IMR-90 (cell line): Measurements from ENCODE around the gene SNED1. TPM values are rescaled to one million over a fixed set of nuclear protein-coding genes. Genes with fewer than 3 reads are reported as not detected.

Source experiments
- ATAC-seq: fragments of 200-7000 bp; cut with Tn5 transposase; 2 replicates; pipeline ENCODE4 v1.9.1; 2020; ENCODE audit warnings: low read depth, mild to moderate bottlenecking, moderate library complexity
- BruUV-seq: library from RNA; stranded (reverse); fragments of 400-500 nt; replicated peaks from 2 replicates; lab custom pipeline; 2021; lab: Mats Ljungman, UMichigan
- CTCF ChIA-PET: fragments of 300-600 bp; formaldehyde crosslinking; extraction: SDS; loops from one replicate; lab custom pipeline; 2021; ENCODE audit warnings: antibody characterized with exemption; lab: Yijun Ruan, JAX
- POLR2A ChIA-PET: fragments of 300-600 bp; sonication (Branson Sonifier 250); formaldehyde crosslinking; loops from one replicate; lab custom pipeline; 2022; ENCODE audit warnings: antibody characterized with exemption; ENCODE audit not compliant: unreplicated experiment; lab: Charles Lee
- DNase-seq: peaks from one replicate; pipeline ENCODE4 v3.0.0; 2013
- H2AFZ ChIP-seq: replicated peaks from 2 replicates; pipeline ENCODE3; 2013; ENCODE audit warnings: low read length, mild to moderate bottlenecking; ENCODE audit not compliant: poor library complexity
- H2AK5ac ChIP-seq: 2 replicates; pipeline ENCODE4 v1.6.1; 2013; ENCODE audit warnings: low read depth, low read length, inconsistent platforms
- H2AK9ac ChIP-seq: replicated peaks from 2 replicates; pipeline ENCODE3; 2013; ENCODE audit warnings: mild to moderate bottlenecking, low read depth, low read length, moderate library complexity; ENCODE audit not compliant: poor library complexity
- H2BK120ac ChIP-seq: 2 replicates; pipeline ENCODE4 v1.6.1; 2013; ENCODE audit warnings: low read depth, low read length, inconsistent platforms
- H2BK15ac ChIP-seq: 3 replicates; pipeline ENCODE4 v1.6.1; 2013; ENCODE audit warnings: low read depth, low read length, inconsistent platforms
- H2BK20ac ChIP-seq: 2 replicates; pipeline ENCODE4 v1.6.1; 2013; ENCODE audit warnings: low read depth, mild to moderate bottlenecking, inconsistent platforms, low read length, moderate library complexity
- H2BK5ac ChIP-seq: 2 replicates; pipeline ENCODE4 v1.6.1; 2013; ENCODE audit warnings: mild to moderate bottlenecking, low read depth, low read length, inconsistent platforms; ENCODE audit not compliant: poor library complexity, severe bottlenecking
- H3K14ac ChIP-seq: replicated peaks from 2 replicates; pipeline ENCODE4 v1.6.1; 2013; ENCODE audit warnings: low read depth, low read length, inconsistent platforms
- H3K18ac ChIP-seq: 2 replicates; pipeline ENCODE4 v1.6.1; 2013; ENCODE audit warnings: low read depth, low read length, control low read depth
- H3K23ac ChIP-seq: 2 replicates; pipeline ENCODE4 v1.6.1; 2013; ENCODE audit warnings: low read depth, low read length, inconsistent platforms
- H3K27ac ChIP-seq: 2 replicates; pipeline ENCODE4 v1.5.1; 2013; ENCODE audit warnings: mild to moderate bottlenecking, control low read depth, low read length; ENCODE audit not compliant: insufficient read depth
- H3K27me3 ChIP-seq: 2 replicates; pipeline ENCODE4 v1.6.1; 2013; ENCODE audit warnings: low read length; ENCODE audit not compliant: control insufficient read depth, insufficient read depth
- H3K36me3 ChIP-seq: 2 replicates; pipeline ENCODE4 v1.6.1; 2013; ENCODE audit warnings: low read length, mixed read lengths; ENCODE audit not compliant: control insufficient read depth, insufficient read depth
- H3K4ac ChIP-seq: 2 replicates; pipeline ENCODE4 v1.6.1; 2013; ENCODE audit warnings: low read depth, low read length, inconsistent platforms
- H3K4me1 ChIP-seq: 2 replicates; pipeline ENCODE4 v1.6.1; 2013; ENCODE audit warnings: low read length, mixed read lengths; ENCODE audit not compliant: control insufficient read depth, insufficient read depth
- H3K4me2 ChIP-seq: 2 replicates; pipeline ENCODE4 v1.6.1; 2013; ENCODE audit warnings: low read depth, mild to moderate bottlenecking, control low read depth, low read length, moderate library complexity
- H3K4me3 ChIP-seq: 2 replicates; pipeline ENCODE4 v1.5.1; 2013; ENCODE audit warnings: low read depth, mild to moderate bottlenecking, control low read depth, low read length, moderate library complexity; ENCODE audit not compliant: insufficient read depth
- H3K56ac ChIP-seq: 2 replicates; pipeline ENCODE4 v1.6.1; 2013; ENCODE audit warnings: low read length, inconsistent platforms; ENCODE audit not compliant: insufficient read depth; ENCODE audit errors: extremely low read depth
- H3K79me1 ChIP-seq, 2 experiments: 2 replicates each; pipeline ENCODE4 v1.6.1; 2013; ENCODE audit warnings: low read length in 2 of 2, inconsistent platforms in 1 of 2, low read depth in 1 of 2
- H3K9ac ChIP-seq: 2 replicates; pipeline ENCODE4 v1.6.1; 2013; ENCODE audit warnings: low read depth, low read length, control low read depth
- H3K9me1 ChIP-seq: 2 replicates; pipeline ENCODE4 v1.6.1; 2013; ENCODE audit warnings: low read length, inconsistent platforms; ENCODE audit not compliant: insufficient read depth
- H3K9me3 ChIP-seq: 2 replicates; pipeline ENCODE4 v1.6.1; 2013; ENCODE audit warnings: low read length; ENCODE audit not compliant: control insufficient read depth, insufficient read depth
- H4K20me1 ChIP-seq: 2 replicates; pipeline ENCODE4 v1.6.1; 2013; ENCODE audit warnings: low read length, inconsistent platforms; ENCODE audit not compliant: insufficient read depth
- H4K5ac ChIP-seq: 2 replicates; pipeline ENCODE4 v1.6.1; 2013; ENCODE audit warnings: mild to moderate bottlenecking, low read depth, low read length, control low read depth
- H4K8ac ChIP-seq, 2 experiments: 2 replicates each; pipeline ENCODE4 v1.6.1; 2013; ENCODE audit warnings: low read depth in 2 of 2, low read length in 2 of 2, control low read depth in 1 of 2, inconsistent platforms in 1 of 2
- H4K91ac ChIP-seq: 2 replicates; pipeline ENCODE4 v1.6.1; 2013; ENCODE audit warnings: low read depth, low read length, inconsistent platforms; ENCODE audit not compliant: insufficient read depth
- BHLHE40 ChIP-seq: fragments of 150-350 bp; IDR thresholded peaks from 2 replicates; pipeline ENCODE4 v1.6.1; 2016; ENCODE audit warnings: mild to moderate bottlenecking, low read depth, low read length
- CEBPB ChIP-seq: IDR thresholded peaks from 2 replicates; pipeline ENCODE4 v1.6.1; 2012; ENCODE audit warnings: low read depth, low read length, improper control_type of control experiment
- CHD1 ChIP-seq: IDR thresholded peaks from 2 replicates; pipeline ENCODE4 v1.6.1; 2012; ENCODE audit warnings: low read depth, low read length, improper control_type of control experiment
- MAZ ChIP-seq: IDR thresholded peaks from 2 replicates; pipeline ENCODE4 v1.6.1; 2012; ENCODE audit warnings: low read depth, mild to moderate bottlenecking, low read length, improper control_type of control experiment, moderate library complexity, borderline replicate concordance
- POLR2A ChIP-seq: IDR thresholded peaks from 2 replicates; pipeline ENCODE4 v1.6.1; 2012; ENCODE audit warnings: mild to moderate bottlenecking, low read depth, low read length
- RAD21 ChIP-seq: IDR thresholded peaks from 2 replicates; pipeline ENCODE4 v1.6.1; 2012; ENCODE audit warnings: low read length, improper control_type of control experiment
- RCOR1 ChIP-seq: IDR thresholded peaks from 2 replicates; pipeline ENCODE4 v1.6.1; 2012; ENCODE audit warnings: mild to moderate bottlenecking, low read length, improper control_type of control experiment; ENCODE audit not compliant: insufficient replicate concordance
- RFX5 ChIP-seq: IDR thresholded peaks from 2 replicates; pipeline ENCODE4 v1.8.0; 2012; ENCODE audit warnings: low read depth, mild to moderate bottlenecking, low read length, moderate library complexity
- WGBS, 2 experiments: methylation state at CpG; one replicate each; pipeline versions ENCODE4 v1.1.5 to v1.1.7; 2013; ENCODE audit warnings: missing lambda C conversion rate in 2 of 2; ENCODE audit not compliant: insufficient read length in 1 of 2; ENCODE audit errors: extremely low coverage in 2 of 2; 5-methylcytosine and 5-hydroxymethylcytosine counted together
- dilution Hi-C: fragments of 300-500 bp; cut with HindIII; formaldehyde crosslinking; loops from one replicate; pipeline ENCODE4 v1.14.3; 2018; ENCODE audit warnings: low sequenced_read_pairs; ENCODE audit not compliant: unreplicated experiment
- in situ Hi-C: fragments of 300-500 bp; cut with MboI; formaldehyde crosslinking; loops from 3 replicates; pipeline ENCODE4 v1.14.3; 2019; ENCODE audit warnings: low sequenced_read_pairs, inconsistent platforms, mixed read lengths
- intact Hi-C: fragments of 100-400 bp; cut with micrococcal nuclease; formaldehyde crosslinking; loops from 2 replicates; pipeline ENCODE4 v1.10.0; 2022
- polyA plus RNA-seq, 3 experiments: library from polyadenylated mRNA; depleted of rRNA; stranded (reverse); fragments of >200 nt; gene quantifications; 2 replicates each; pipeline ENCODE4 v1.2.3, GENCODE V29; 2012; ENCODE audit warnings: low replicate concordance in 1 of 3
- total RNA-seq: library from RNA; depleted of rRNA; stranded (reverse); fragments of >200 nt; gene quantifications from 2 replicates; pipeline ENCODE4 v1.2.3, GENCODE V29; 2012

The SNED1 gene
- total and polyA plus RNA-seq, 2 of the 4 experiments (the other 2 are of a cell fraction), result 1.1 to 3.4 TPM

DNA sequence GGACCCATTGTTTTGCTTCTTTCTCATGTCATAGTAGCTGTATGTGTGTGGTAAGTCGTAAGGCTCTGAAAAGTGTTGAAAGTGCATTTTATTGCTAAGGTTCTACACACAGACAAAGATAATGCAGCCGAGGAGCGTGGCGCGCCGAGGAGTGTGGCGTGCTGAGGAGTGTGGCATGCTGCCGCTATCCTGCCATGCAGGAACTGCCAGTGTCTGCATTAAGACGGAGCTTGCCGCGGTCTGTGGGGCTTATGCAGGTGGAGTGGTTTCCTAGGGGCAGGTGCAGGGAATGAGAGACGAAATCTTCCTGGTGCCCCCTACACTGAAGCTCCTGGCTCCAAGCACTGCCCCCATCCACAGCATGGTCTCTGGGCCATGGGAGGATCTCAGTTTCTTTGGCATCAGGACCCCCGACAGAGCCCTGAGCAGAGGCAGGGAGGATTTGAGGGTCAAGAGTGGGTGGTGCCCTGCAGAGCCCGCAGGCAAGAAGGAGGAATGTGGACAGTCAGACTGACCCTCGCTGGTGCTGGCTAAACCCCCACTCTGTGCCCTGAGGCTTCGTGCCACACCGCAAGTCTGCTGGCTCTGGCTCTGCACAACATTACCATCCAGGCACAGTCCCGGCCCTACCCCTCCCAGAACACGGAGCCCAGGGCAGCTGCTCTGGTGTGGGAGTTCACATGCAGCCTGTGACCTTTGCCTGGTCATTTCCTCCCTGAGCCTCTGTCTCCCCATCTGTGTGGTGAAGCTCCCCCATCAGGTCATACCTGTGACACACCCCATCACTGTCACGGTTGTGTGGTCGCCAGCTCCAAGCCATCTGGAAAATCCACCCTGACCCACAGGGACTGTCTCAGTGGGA, 3.2 kb downstream of the SNED1 start:
- H2AK9ac ChIP-seq, result peak overlapping the region; percentile 56
- no peak overlapping the region for H4K8ac ChIP-seq
- no peak overlapping the region for H3K9ac ChIP-seq
- BruUV-seq, result no TSS peak
- H3K23ac ChIP-seq, result no peak overlapping the region
- no peaks in the 10 kb centered on the region for H4K20me1 ChIP-seq
- H3K18ac ChIP-seq, result no peak overlapping the region
- no peak overlapping the region for H3K14ac ChIP-seq
- peaks cover 13% of the 10 kb centered on the region; the same call in 1 of the 2 replicates for H3K4me1 ChIP-seq
- H3K79me1 ChIP-seq, result no peaks in the 10 kb centered on the region; a peak in 1 of 4 replicates
- ChIA-PET POLR2A (no interaction called here), CTCF (interaction anchor here (0.6 to 0.7 kb wide), 2 partner anchors 11 kb away, joined by 3 to 9 read pairs; no protein-coding TSS in a partner anchor)
- H2BK20ac ChIP-seq, result no peak overlapping the region
- peak overlapping the region; percentile 23 for H2AFZ ChIP-seq
- H3K4me3 ChIP-seq, result no peak overlapping the region
- no peaks in the 10 kb centered on the region for H3K27me3 ChIP-seq
- H2BK120ac ChIP-seq, result no peak overlapping the region
- H2BK15ac ChIP-seq, result no peak overlapping the region
- H4K5ac ChIP-seq, result no peak overlapping the region
- no peak overlapping the region for H3K4me2 ChIP-seq
- H3K9me1 ChIP-seq, result no peaks in the 10 kb centered on the region
- no peak overlapping the region for H3K56ac ChIP-seq
- in situ Hi-C loops (no loop called here), intact Hi-C loops (no loop called here), dilution Hi-C loops (no loop called here)
- DNase-seq (no peak), ATAC-seq (no peak)
- H3K27ac ChIP-seq, result no peak overlapping the region
- H3K36me3 ChIP-seq, result peaks cover 36% of the 10 kb centered on the region
- no peak overlapping the region for H2BK5ac ChIP-seq
- 88% methylated on average over 7 of the region's 21 CpGs; no CpG with 5 or more reads in 1 of the 2 experiments for WGBS, 2 experiments
- H3K9me3 ChIP-seq, result peaks cover 18% of the 10 kb centered on the region
- no peak overlapping the region for H2AK5ac ChIP-seq
- no peak overlapping the region for H4K91ac ChIP-seq
- no peak for TF ChIP-seq CHD1
- no peak for TF ChIP-seq CEBPB
- no peak for TF ChIP-seq RFX5
- no peak for TF ChIP-seq POLR2A
- TF ChIP-seq MAZ, result no peak
- no peak for TF ChIP-seq BHLHE40
- TF ChIP-seq RAD21, result no peak
- TF ChIP-seq RCOR1, result no peak
- H3K4ac ChIP-seq, result no peak overlapping the region
